ENCODE data around the gene GMCL2. TPM values are rescaled to one million over a fixed set of nuclear protein-coding genes. Genes with fewer than 3 reads are reported as not detected.

Gene GMCL2
- polyA plus RNA-seq, 1 donor (not counting 4 experiments of a cell fraction or from before 2014, with no cell fraction given) = not detected

GRCh38 chr5:178196281-178196812 is 9.2 kb upstream of the GMCL2 start:
- Histone ChIP-seq H3K9ac (ENCODE audit: control insufficient read depth, extremely low read depth, insufficient read depth, low read length) (no peak overlapping the region), H2AFZ (ENCODE audit: control insufficient read depth, low read length) (no peak overlapping the region), H3K79me2 (ENCODE audit: control insufficient read depth, insufficient read depth, low read length) (no peaks in the 10 kb centered on the region), H3K9me1 (ENCODE audit: control insufficient read depth, extremely low read depth, insufficient read depth, low read length) (no peaks in the 10 kb centered on the region), H3K4me1 (ENCODE audit: control insufficient read depth, extremely low read depth, insufficient read depth, low read length) (peaks cover 11% of the 10 kb centered on the region), H3K27me3 (ENCODE audit: control insufficient read depth, extremely low read depth, insufficient read depth, low read length) (peaks cover 8% of the 10 kb centered on the region), H4K20me1 (ENCODE audit: control insufficient read depth, extremely low read depth, insufficient read depth, low read length) (no peaks in the 10 kb centered on the region), H3K27ac (ENCODE audit: control insufficient read depth, insufficient read depth, low read length) (no peak overlapping the region), H3K4me3 (ENCODE audit: control insufficient read depth in 2 of 3, extremely low read depth in 1 of 3, insufficient read depth in 2 of 3, low read depth in 1 of 3, low read length in 3 of 3) (no peak overlapping the region), H3K4me2 (ENCODE audit: control insufficient read depth, extremely low read depth, insufficient read depth, low read depth, low read length) (no peak overlapping the region), H3K9me3 (ENCODE audit: control insufficient read depth, low read depth, low read length) (no peaks in the 10 kb centered on the region), H3K36me3 (ENCODE audit: control insufficient read depth in 2 of 2, extremely low read depth in 1 of 2, insufficient read depth in 2 of 2, low read length in 2 of 2) (no peaks in the 10 kb centered on the region)
- FAIRE-seq (no peak), DNase-seq (ENCODE audit: low read depth, low spot score) (no peak)
- dilution Hi-C loops (cut with MboI; ENCODE audit: extremely low pct_ligation_motif_present, low sequenced_read_pairs) = no loop called here
- TF ChIP-seq EZH2 (IDR thresholded peaks at IDR 0.05; ENCODE audit: low read length) (no peak), CTCF (optimal IDR thresholded peaks at IDR 0.05 in 1 of 3, IDR thresholded peaks at IDR 0.05 in 1 of 3, conservative IDR thresholded peaks at IDR 0.05 in 1 of 3; ENCODE audit: extremely low read depth in 1 of 3, insufficient read depth in 2 of 3, low read length in 3 of 3) (no peak)

- Histone ChIP-seq H3K79me2 (ENCODE audit: control insufficient read depth, insufficient read depth, low read length) (no peaks in the 10 kb centered on the region), H3K9ac (ENCODE audit: control insufficient read depth, extremely low read depth, insufficient read depth, low read length) (no peak overlapping the region), H2AFZ (ENCODE audit: control insufficient read depth, low read length) (no peak overlapping the region), H3K9me1 (ENCODE audit: control insufficient read depth, extremely low read depth, insufficient read depth, low read length) (no peaks in the 10 kb centered on the region), H3K27me3 (ENCODE audit: control insufficient read depth, extremely low read depth, insufficient read depth, low read length) (peaks cover 8% of the 10 kb centered on the region), H3K36me3 (ENCODE audit: control insufficient read depth in 2 of 2, extremely low read depth in 1 of 2, insufficient read depth in 2 of 2, low read length in 2 of 2) (no peaks in the 10 kb centered on the region), H4K20me1 (ENCODE audit: control insufficient read depth, extremely low read depth, insufficient read depth, low read length) (no peaks in the 10 kb centered on the region), H3K9me3 (ENCODE audit: control insufficient read depth, low read depth, low read length) (no peaks in the 10 kb centered on the region), H3K4me3 (ENCODE audit: control insufficient read depth in 2 of 3, extremely low read depth in 1 of 3, insufficient read depth in 2 of 3, low read depth in 1 of 3, low read length in 3 of 3) (no peak overlapping the region), H3K27ac (ENCODE audit: control insufficient read depth, insufficient read depth, low read length) (no peak overlapping the region), H3K4me2 (ENCODE audit: control insufficient read depth, extremely low read depth, insufficient read depth, low read depth, low read length) (no peak overlapping the region), H3K4me1 (ENCODE audit: control insufficient read depth, extremely low read depth, insufficient read depth, low read length) (no peaks in the 10 kb centered on the region)
- FAIRE-seq (no peak), DNase-seq (ENCODE audit: low read depth, low spot score) (no peak)
- no peak for TF ChIP-seq CTCF (optimal IDR thresholded peaks at IDR 0.05 in 1 of 3, IDR thresholded peaks at IDR 0.05 in 1 of 3, conservative IDR thresholded peaks at IDR 0.05 in 1 of 3; ENCODE audit: extremely low read depth in 1 of 3, insufficient read depth in 2 of 3, low read length in 3 of 3)
- TF ChIP-seq EZH2 (IDR thresholded peaks at IDR 0.05; ENCODE audit: low read length) = no peak
- dilution Hi-C loops (cut with MboI; ENCODE audit: extremely low pct_ligation_motif_present, low sequenced_read_pairs) = no loop called here
Observed at GRCh38 chr5:178194026-178194425, 6.9 kb upstream of the GMCL2 start.
